Measurements from ENCODE around the gene CFAP91. TPM values are rescaled to one million over a fixed set of nuclear protein-coding genes. Genes with fewer than 3 reads are reported as not detected.
A peak's percentile ranks its signal among the peaks of the same experiment; 100 is the strongest.

CFAP91 gene
- total and polyA plus RNA-seq, 12 donors, result 0.19 to 1.6 (median 0.49) TPM

GRCh38 chr3:119747357-119747756 is 44.5 kb downstream of the CFAP91 start:
- peaks cover 0 to 3% (median 0%) of the 10 kb centered on the region in 9 donors for H3K4me1 ChIP-seq
- no peak for DNase-seq
- 62 to 77% methylated on average over 4 of the region's 4 CpGs for WGBS, 2 donors
- intact Hi-C loops (cut with DNase I), result no loop called here
- no peaks in the 10 kb centered on the region for H3K27me3 ChIP-seq
- peak overlapping the region in 4 of 10 donors; percentile 9 to 71 (median 52) for H3K27ac ChIP-seq
- H3K36me3 ChIP-seq, result no peaks in the 10 kb centered on the region
- ATAC-seq, result peak in 5 of 8 donors; percentile 42 to 81 (median 76)
- H3K9me3 ChIP-seq, result no peaks in the 10 kb centered on the region
- no peak overlapping the region for H3K4me3 ChIP-seq
- TF ChIP-seq, protein P1, sequence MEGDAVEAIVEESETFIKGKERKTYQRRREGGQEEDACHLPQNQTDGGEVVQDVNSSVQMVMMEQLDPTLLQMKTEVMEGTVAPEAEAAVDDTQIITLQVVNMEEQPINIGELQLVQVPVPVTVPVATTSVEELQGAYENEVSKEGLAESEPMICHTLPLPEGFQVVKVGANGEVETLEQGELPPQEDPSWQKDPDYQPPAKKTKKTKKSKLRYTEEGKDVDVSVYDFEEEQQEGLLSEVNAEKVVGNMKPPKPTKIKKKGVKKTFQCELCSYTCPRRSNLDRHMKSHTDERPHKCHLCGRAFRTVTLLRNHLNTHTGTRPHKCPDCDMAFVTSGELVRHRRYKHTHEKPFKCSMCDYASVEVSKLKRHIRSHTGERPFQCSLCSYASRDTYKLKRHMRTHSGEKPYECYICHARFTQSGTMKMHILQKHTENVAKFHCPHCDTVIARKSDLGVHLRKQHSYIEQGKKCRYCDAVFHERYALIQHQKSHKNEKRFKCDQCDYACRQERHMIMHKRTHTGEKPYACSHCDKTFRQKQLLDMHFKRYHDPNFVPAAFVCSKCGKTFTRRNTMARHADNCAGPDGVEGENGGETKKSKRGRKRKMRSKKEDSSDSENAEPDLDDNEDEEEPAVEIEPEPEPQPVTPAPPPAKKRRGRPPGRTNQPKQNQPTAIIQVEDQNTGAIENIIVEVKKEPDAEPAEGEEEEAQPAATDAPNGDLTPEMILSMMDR (IDR thresholded peaks at IDR 0.05), result no peak

DNA sequence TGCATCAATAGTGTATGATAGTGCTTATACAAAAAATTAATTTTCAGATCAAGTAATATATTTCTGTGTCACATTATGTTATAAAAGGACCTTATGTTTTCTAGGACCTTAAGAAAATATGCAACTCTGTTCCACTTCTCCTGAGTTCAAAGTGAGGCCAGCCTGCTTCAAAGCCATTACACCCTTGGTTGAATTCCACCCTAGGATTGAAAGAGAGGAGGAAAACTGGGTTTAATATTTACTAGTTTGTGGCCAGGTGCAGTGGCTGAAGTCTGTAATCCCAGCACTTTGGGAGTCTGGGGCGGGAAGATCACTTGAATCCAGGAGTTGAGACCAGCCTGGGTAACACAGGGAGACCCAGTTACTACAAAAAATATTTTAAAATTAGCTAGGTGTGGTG is 46.2 kb downstream of the CFAP91 start:
- H3K27ac ChIP-seq, result no peak overlapping the region
- DNase-seq (no peak), ATAC-seq (no peak)
- H3K27me3 ChIP-seq, result no peaks in the 10 kb centered on the region
- 91 to 97% methylated on average over 1 of the region's 1 CpG for WGBS, 2 donors
- H3K9me3 ChIP-seq, result peaks cover 0 to 13% (median 0%) of the 10 kb centered on the region in 11 donors
- TF ChIP-seq, protein P1 (IDR thresholded peaks at IDR 0.05), result no peak
- intact Hi-C loops (cut with DNase I), result no loop called here
- H3K4me3 ChIP-seq, result no peak overlapping the region
- H3K36me3 ChIP-seq, result peaks cover 0 to 8% (median 0%) of the 10 kb centered on the region in 9 donors
- H3K4me1 ChIP-seq, result no peaks in the 10 kb centered on the region

GRCh38 chr3:119751423-119751822 is 48.6 kb downstream of the CFAP91 start:
- intact Hi-C loops (cut with DNase I), result no loop called here
- no peaks in the 10 kb centered on the region for H3K4me1 ChIP-seq
- no peak overlapping the region for H3K4me3 ChIP-seq
- DNase-seq, result no peak
- H3K9me3 ChIP-seq, result peaks cover 0 to 15% (median 4%) of the 10 kb centered on the region in 11 donors
- H3K36me3 ChIP-seq, result peaks cover 0 to 8% (median 0%) of the 10 kb centered on the region in 9 donors
- TF ChIP-seq, protein P1 (IDR thresholded peaks at IDR 0.05), result no peak
- ATAC-seq, result no peak
- H3K27me3 ChIP-seq, result no peaks in the 10 kb centered on the region
- WGBS, 2 donors, result 74 to 77% methylated on average over 3 of the region's 3 CpGs
- no peak overlapping the region for H3K27ac ChIP-seq

Other genes starting within 250 kb of the CFAP91 start
- gene TMEM39A, start 239.4 kb upstream of the CFAP91 start, total RNA-seq, result 10 to 100 TPM in 9 of 10 donors, 1 to 10 TPM in 1; 9.7 to 25.8 (median 13.5) TPM
- 10 to 100 TPM in 1 of 2 donors, 1 to 10 TPM in 1; 8.4 to 11.9 TPM for gene TMEM39A, start 239.4 kb upstream of the CFAP91 start, polyA plus RNA-seq
- gene POGLUT1, start 234.1 kb upstream of the CFAP91 start, total RNA-seq, result 10 to 100 TPM in 1 of 10 donors, 1 to 10 TPM in 9; 2.8 to 13.2 (median 6.7) TPM
- gene POGLUT1, start 234.1 kb upstream of the CFAP91 start, polyA plus RNA-seq, result 10 to 100 TPM in 1 of 2 donors, 1 to 10 TPM in 1; 8.6 to 17.0 TPM
- 100 to 1,000 TPM; 213 to 379 (median 240) TPM for gene TIMMDC1, start 204.5 kb upstream of the CFAP91 start, total RNA-seq
- 100 to 1,000 TPM in 1 of 2 donors, 10 to 100 TPM in 1; 90.3 to 126 TPM for gene TIMMDC1, start 204.5 kb upstream of the CFAP91 start, polyA plus RNA-seq
- 1 to 10 TPM in 1 of 10 donors, under 1 TPM in 4, not detected in 5; 0.12 to 1.6 (median 0.34) TPM for gene CD80, start 143.4 kb upstream of the CFAP91 start, total RNA-seq
- under 1 TPM in 1 of 2 donors, not detected in 1; 0.01 TPM for gene CD80, start 143.4 kb upstream of the CFAP91 start, polyA plus RNA-seq
- gene ADPRH, start 123.5 kb upstream of the CFAP91 start, total RNA-seq, result 10 to 100 TPM in 6 of 10 donors, 1 to 10 TPM in 4; 7.5 to 16.9 (median 12.6) TPM
- 1 to 10 TPM; 5.6 to 7.9 TPM for gene ADPRH, start 123.5 kb upstream of the CFAP91 start, polyA plus RNA-seq
- 10 to 100 TPM in 1 of 10 donors, 1 to 10 TPM in 6, under 1 TPM in 3; 0.55 to 19.3 (median 1.9) TPM for gene PLA1A, start 105.1 kb upstream of the CFAP91 start, total RNA-seq
- gene PLA1A, start 105.1 kb upstream of the CFAP91 start, polyA plus RNA-seq, result 1 to 10 TPM; 1.1 to 3.7 TPM
- 100 to 1,000 TPM; 598 to 928 (median 732) TPM for gene POPDC2, start 42.4 kb upstream of the CFAP91 start, total RNA-seq
- 100 to 1,000 TPM; 351 to 805 TPM for gene POPDC2, start 42.4 kb upstream of the CFAP91 start, polyA plus RNA-seq
- 100 to 1,000 TPM in 6 of 10 donors, 10 to 100 TPM in 4; 76.2 to 175 (median 107) TPM for gene COX17, start 25.6 kb upstream of the CFAP91 start, total RNA-seq
- gene COX17, start 25.6 kb upstream of the CFAP91 start, polyA plus RNA-seq, result 100 to 1,000 TPM; 228 to 733 TPM
- under 1 TPM in 7 of 10 donors, not detected in 3; 0.11 to 0.31 (median 0.21) TPM for gene NR1I2, start 79.1 kb downstream of the CFAP91 start, total RNA-seq
- under 1 TPM; 0.03 to 0.15 TPM for gene NR1I2, start 79.1 kb downstream of the CFAP91 start, polyA plus RNA-seq

All from heart right ventricle (tissue), 16 donors.